PC-9 (cell line): Measurements from ENCODE around the gene BEST2. TPM values are rescaled to one million over a fixed set of nuclear protein-coding genes. Genes with fewer than 3 reads are reported as not detected.

Source experiments
- BruUV-seq: library from RNA; stranded (reverse); fragments of 400-500 nt; replicated peaks from 2 replicates; lab custom pipeline; 2021; lab: Mats Ljungman, UMichigan
- CTCF ChIA-PET: fragments of 300-600 bp; sonication (Branson Sonifier 250); formaldehyde crosslinking; loops from one replicate; lab custom pipeline; 2022; ENCODE audit warnings: antibody characterized with exemption; lab: Charles Lee
- POLR2A ChIA-PET: fragments of 300-600 bp; sonication (Branson Sonifier 250); formaldehyde crosslinking; loops from one replicate; lab custom pipeline; 2022; ENCODE audit warnings: antibody characterized with exemption; ENCODE audit not compliant: unreplicated experiment; lab: Charles Lee
- DNase-seq, 2 experiments: peaks; one replicate each; pipeline versions ENCODE4 v3.0.0 to v3.0.0-alpha.2; 2015 to 2022; ENCODE audit warnings: mixed read lengths in 1 of 2
- H2AFZ ChIP-seq: fragments of 200-600 bp; sonication (generic); 2 replicates; pipeline ENCODE4 v1.8.1; 2017; ENCODE audit warnings: antibody characterized with exemption
- H3F3A ChIP-seq: fragments of 200-600 bp; sonication (generic); 2 replicates; pipeline ENCODE4 v1.8.1; 2017; ENCODE audit warnings: antibody characterized with exemption, mild to moderate bottlenecking, low read depth; ENCODE audit not compliant: insufficient read depth
- H3K27ac ChIP-seq: fragments of 200-600 bp; sonication (generic); 2 replicates; pipeline ENCODE4 v1.6.1; 2016; ENCODE audit warnings: mixed run types
- H3K27me3 ChIP-seq: fragments of 200-600 bp; sonication (generic); 2 replicates; pipeline ENCODE4 v1.6.1; 2016; ENCODE audit warnings: low read depth, mixed run types; ENCODE audit not compliant: insufficient read depth
- H3K36me3 ChIP-seq: fragments of 200-600 bp; sonication (generic); 2 replicates; pipeline ENCODE4 v1.6.1; 2016; ENCODE audit warnings: low read depth, mixed run types
- H3K4me1 ChIP-seq: fragments of 200-600 bp; sonication (generic); replicated peaks from 2 replicates; pipeline ENCODE4 v1.6.1; 2016; ENCODE audit warnings: mixed run types; ENCODE audit not compliant: insufficient read depth
- H3K4me2 ChIP-seq: fragments of 200-600 bp; sonication (generic); 2 replicates; pipeline ENCODE4 v1.6.1; 2017; ENCODE audit warnings: mixed run types
- H3K4me3 ChIP-seq: fragments of 200-600 bp; sonication (generic); 2 replicates; pipeline ENCODE4 v1.6.1; 2016; ENCODE audit warnings: mixed run types
- H3K79me2 ChIP-seq: fragments of 200-600 bp; sonication (generic); 2 replicates; pipeline ENCODE4 v1.6.1; 2017; ENCODE audit warnings: low read depth, mixed run types
- H3K9me2 ChIP-seq: fragments of 200-600 bp; sonication (generic); 2 replicates; pipeline ENCODE4 v1.8.1; 2017; ENCODE audit warnings: mild to moderate bottlenecking; ENCODE audit not compliant: insufficient read depth
- H3K9me3 ChIP-seq: fragments of 200-600 bp; sonication (generic); 2 replicates; pipeline ENCODE4 v1.8.1; 2016; ENCODE audit warnings: low read depth; ENCODE audit not compliant: insufficient read depth
- H4K20me1 ChIP-seq: fragments of 200-600 bp; sonication (generic); 2 replicates; pipeline ENCODE4 v1.8.1; 2017; ENCODE audit not compliant: insufficient read depth
- EZH2 ChIP-seq: fragments of 200-600 bp; sonication (generic); IDR thresholded peaks from 2 replicates; pipeline ENCODE4 v1.8.0; 2017; ENCODE audit warnings: antibody characterized with exemption, low read depth
- intact Hi-C: fragments of 100-400 bp; cut with micrococcal nuclease; formaldehyde crosslinking; loops from one replicate; pipeline ENCODE4 v1.10.0; 2022; ENCODE audit not compliant: unreplicated experiment
- total RNA-seq: library from RNA; stranded (reverse); gene quantifications from 2 replicates; pipeline ENCODE4 v1.2.3, GENCODE V29; 2021
- TF ChIP-seq, protein P1 (sequence below): fragments of 200-600 bp; sonication (generic); conservative IDR thresholded peaks from 2 replicates; pipeline ENCODE4 v1.6.1; 2017; ENCODE audit warnings: mixed run types, antibody characterized with exemption, mild to moderate bottlenecking, moderate library complexity

Gene BEST2
- total RNA-seq, 1 experiment from 2014 or later, result not detected

- Histone ChIP-seq H4K20me1 (peaks cover 24% of the 10 kb centered on the region; the same call in 1 of the 2 replicates), H2AFZ (peak overlapping the region; percentile 47; the same call in 1 of the 2 replicates), H3K27ac (peak overlapping the region; percentile 42), H3K9me3 (no peaks in the 10 kb centered on the region), H3K4me2 (peak overlapping the region; percentile 100), H3K79me2 (peaks cover 69% of the 10 kb centered on the region), H3K27me3 (no peaks in the 10 kb centered on the region), H3K9me2 (no peaks in the 10 kb centered on the region), H3K36me3 (peaks cover 31% of the 10 kb centered on the region), H3F3A (peaks cover 63% of the 10 kb centered on the region), H3K4me3 (peak overlapping the region; percentile 76), H3K4me1 (peaks cover 14% of the 10 kb centered on the region; the same call in 1 of the 2 replicates)
- POLR2A ChIA-PET, result interaction anchor here (0.6 kb wide), 2 partner anchors 65 to 445 kb away, joined by 5 to 6 read pairs; no protein-coding TSS in a partner anchor
- intact Hi-C loops, result no loop called here
- peak; percentile 42 to 52 for DNase-seq
- no peak for TF ChIP-seq EZH2
- TF ChIP-seq, protein P1, sequence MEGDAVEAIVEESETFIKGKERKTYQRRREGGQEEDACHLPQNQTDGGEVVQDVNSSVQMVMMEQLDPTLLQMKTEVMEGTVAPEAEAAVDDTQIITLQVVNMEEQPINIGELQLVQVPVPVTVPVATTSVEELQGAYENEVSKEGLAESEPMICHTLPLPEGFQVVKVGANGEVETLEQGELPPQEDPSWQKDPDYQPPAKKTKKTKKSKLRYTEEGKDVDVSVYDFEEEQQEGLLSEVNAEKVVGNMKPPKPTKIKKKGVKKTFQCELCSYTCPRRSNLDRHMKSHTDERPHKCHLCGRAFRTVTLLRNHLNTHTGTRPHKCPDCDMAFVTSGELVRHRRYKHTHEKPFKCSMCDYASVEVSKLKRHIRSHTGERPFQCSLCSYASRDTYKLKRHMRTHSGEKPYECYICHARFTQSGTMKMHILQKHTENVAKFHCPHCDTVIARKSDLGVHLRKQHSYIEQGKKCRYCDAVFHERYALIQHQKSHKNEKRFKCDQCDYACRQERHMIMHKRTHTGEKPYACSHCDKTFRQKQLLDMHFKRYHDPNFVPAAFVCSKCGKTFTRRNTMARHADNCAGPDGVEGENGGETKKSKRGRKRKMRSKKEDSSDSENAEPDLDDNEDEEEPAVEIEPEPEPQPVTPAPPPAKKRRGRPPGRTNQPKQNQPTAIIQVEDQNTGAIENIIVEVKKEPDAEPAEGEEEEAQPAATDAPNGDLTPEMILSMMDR, result no peak
- CTCF ChIA-PET, result interaction anchor here (0.6 kb wide), 2 partner anchors 38 to 1858 kb away, joined by 4 read pairs; no protein-coding TSS in a partner anchor
- no TSS peak for BruUV-seq
Observed at GRCh38 chr19:12721656-12722565, 29.7 kb upstream of the BEST2 start.

GRCh38 chr19:12722566-12723380 lies 28.8 kb upstream of the BEST2 start:
- peaks cover 18% of the 10 kb centered on the region; the same call in 1 of the 2 replicates for H4K20me1 ChIP-seq
- no peak for TF ChIP-seq EZH2
- TF ChIP-seq, protein P1, result 0 out of 2 replicates have a peak, but pooled peaks have one; percentile 17
- H3K36me3 ChIP-seq, result peaks cover 24% of the 10 kb centered on the region
- peaks cover 14% of the 10 kb centered on the region; the same call in 1 of the 2 replicates for H3K4me1 ChIP-seq
- peaks cover 60% of the 10 kb centered on the region for H3K79me2 ChIP-seq
- H3K27me3 ChIP-seq, result no peaks in the 10 kb centered on the region
- H3K27ac ChIP-seq, result peak overlapping the region; percentile 55
- H3K9me2 ChIP-seq, result no peaks in the 10 kb centered on the region
- H3K4me2 ChIP-seq, result peak overlapping the region; percentile 87
- peak overlapping the region; percentile 76 for H3K4me3 ChIP-seq
- H3K9me3 ChIP-seq, result no peaks in the 10 kb centered on the region
- H2AFZ ChIP-seq, result peak overlapping the region; percentile 89
- H3F3A ChIP-seq, result peaks cover 63% of the 10 kb centered on the region
- ChIA-PET CTCF (interaction anchor here (0.6 to 1.0 kb wide), 4 partner anchors 35 to 1859 kb away, joined by 3 to 4 read pairs (median 4); no protein-coding TSS in a partner anchor), POLR2A (interaction anchor here (0.5 to 0.6 kb wide), 5 partner anchors 14 to 71 kb away, joined by 3 to 8 read pairs (median 3); partner anchors contain the start of gene GET3)
- BruUV-seq, result TSS peak; percentile 97
- intact Hi-C loops, result loop anchor here (1.0 kb wide), 1 partner anchor 12 kb away; the partner anchor contains the start of gene TRIR
- peak; percentile 92 to 98 for DNase-seq
